Mesothelial cell of epicardium (in vitro differentiated cells): Measurements from ENCODE around the gene ARNT2. TPM values are rescaled to one million over a fixed set of nuclear protein-coding genes. Genes with fewer than 3 reads are reported as not detected.

ENCODE experiments used
- DNase-seq, 2 experiments: peaks; one replicate each; pipeline ENCODE4 v3.0.0; 2021; ENCODE audit warnings: low spot score in 2 of 2; ENCODE audit not compliant: unreplicated experiment in 2 of 2
- H3K27ac Mint-ChIP-seq: 2 replicates; pipeline ENCODE4 v1.8.0; 2021; ENCODE audit warnings: mixed read lengths
- H3K27me3 Mint-ChIP-seq: 2 replicates; pipeline ENCODE4 v1.8.0; 2021; ENCODE audit warnings: low read depth, mixed read lengths
- H3K36me3 Mint-ChIP-seq: 2 replicates; pipeline ENCODE4 v1.8.0; 2021; ENCODE audit warnings: mixed read lengths
- H3K4me1 Mint-ChIP-seq: 2 replicates; pipeline ENCODE4 v1.8.0; 2021; ENCODE audit warnings: mixed read lengths
- H3K4me3 Mint-ChIP-seq: 2 replicates; pipeline ENCODE4 v1.8.0; 2021; ENCODE audit warnings: mild to moderate bottlenecking, moderate library complexity, mixed read lengths
- H3K9me3 Mint-ChIP-seq: 2 replicates; pipeline ENCODE4 v1.8.0; 2021; ENCODE audit warnings: mixed read lengths
- CTCF ChIP-seq: fragments of 200-600 bp; sonication (generic); IDR thresholded peaks from one replicate; pipeline ENCODE4 v1.5.0; 2021; ENCODE audit warnings: antibody characterized with exemption; ENCODE audit not compliant: unreplicated experiment
- total RNA-seq: library from RNA; stranded (reverse); gene quantifications from 3 replicates; pipeline ENCODE4 v1.2.1, GENCODE V29; 2021

The ARNT2 gene
- total RNA-seq, 1 donor from 2014 or later: 20.2 TPM

DNA sequence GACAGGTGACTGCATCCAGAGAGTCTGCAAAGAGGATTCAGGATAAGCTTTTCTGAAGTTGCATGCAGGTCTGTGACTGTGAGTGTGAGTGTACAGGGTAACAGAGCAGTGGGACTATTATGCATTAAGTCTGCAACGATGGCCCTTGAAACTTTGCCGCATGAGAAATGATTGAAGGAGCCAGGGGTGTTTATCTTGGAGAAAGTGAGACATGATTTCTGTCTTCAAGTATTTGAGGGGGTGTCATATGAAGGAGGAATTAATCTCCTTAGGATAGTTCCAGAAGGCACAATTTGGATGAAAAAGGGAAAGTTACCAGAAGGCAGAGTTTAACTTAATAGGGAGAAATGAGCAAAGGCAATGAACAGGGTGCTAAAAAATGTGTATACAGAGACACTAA, 119.6 kb downstream of the ARNT2 start:
- Mint-ChIP-seq H3K27me3 (no peaks in the 10 kb centered on the region), H3K36me3 (peaks cover 8% of the 10 kb centered on the region), H3K27ac (no peak overlapping the region), H3K9me3 (no peaks in the 10 kb centered on the region), H3K4me3 (no peak overlapping the region), H3K4me1 (peaks cover 2% of the 10 kb centered on the region)
- no peak for TF ChIP-seq CTCF
- DNase-seq: no peak

DNA sequence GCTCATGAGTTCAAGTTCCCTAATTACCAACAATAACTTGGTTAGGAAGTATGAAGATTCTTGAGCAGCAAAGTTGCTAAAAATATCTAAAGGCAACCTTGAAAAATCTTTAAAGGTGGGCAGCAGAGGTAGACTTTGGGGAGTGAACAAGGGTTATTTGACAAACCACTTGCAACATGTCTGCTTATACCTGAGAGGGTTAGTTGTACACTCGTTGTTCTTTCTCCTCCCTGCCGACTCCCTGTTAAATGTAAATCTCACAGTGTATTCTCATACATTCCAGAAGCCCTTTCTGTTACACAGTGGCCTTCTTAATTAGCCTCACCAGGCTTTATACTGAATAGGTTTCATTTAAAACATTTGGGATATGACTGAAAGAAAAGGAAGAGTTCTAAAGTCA, 121.7 kb downstream of the ARNT2 start:
- Mint-ChIP-seq H3K4me3 (no peak overlapping the region), H3K4me1 (peaks cover 2% of the 10 kb centered on the region), H3K27me3 (no peaks in the 10 kb centered on the region), H3K36me3 (peaks cover 6% of the 10 kb centered on the region), H3K27ac (no peak overlapping the region), H3K9me3 (no peaks in the 10 kb centered on the region)
- DNase-seq: no peak
- TF ChIP-seq CTCF: no peak

GRCh38 chr15:80526556-80527340, 122.6 kb downstream of the ARNT2 start:
- no peak overlapping the region for H3K27ac Mint-ChIP-seq
- H3K4me1 Mint-ChIP-seq: peaks cover 2% of the 10 kb centered on the region
- H3K27me3 Mint-ChIP-seq: no peaks in the 10 kb centered on the region
- H3K9me3 Mint-ChIP-seq: no peaks in the 10 kb centered on the region
- no peak for DNase-seq
- TF ChIP-seq CTCF: no peak
- H3K4me3 Mint-ChIP-seq: no peak overlapping the region
- H3K36me3 Mint-ChIP-seq: peaks cover 8% of the 10 kb centered on the region

GRCh38 chr15:80527406-80527805, 123.2 kb downstream of the ARNT2 start:
- peaks cover 2% of the 10 kb centered on the region for H3K4me1 Mint-ChIP-seq
- H3K36me3 Mint-ChIP-seq: peaks cover 9% of the 10 kb centered on the region
- no peak overlapping the region for H3K27ac Mint-ChIP-seq
- no peak overlapping the region for H3K4me3 Mint-ChIP-seq
- H3K27me3 Mint-ChIP-seq: no peaks in the 10 kb centered on the region
- H3K9me3 Mint-ChIP-seq: no peaks in the 10 kb centered on the region
- no peak for DNase-seq
- TF ChIP-seq CTCF: no peak

- Mint-ChIP-seq H3K27me3 (no peaks in the 10 kb centered on the region), H3K36me3 (peaks cover 13% of the 10 kb centered on the region), H3K9me3 (peaks cover 4% of the 10 kb centered on the region), H3K4me3 (no peak overlapping the region), H3K27ac (no peak overlapping the region), H3K4me1 (peaks cover 2% of the 10 kb centered on the region)
- DNase-seq: no peak
- TF ChIP-seq CTCF: no peak
Observed at GRCh38 chr15:80527961-80528360, 123.8 kb downstream of the ARNT2 start.
